Gastroesophageal sphincter (tissue), 3 donors: ENCODE data around the gene GFOD2.

ENCODE experiments used
- EP300 ChIP-seq: sonication (generic); formaldehyde crosslinking; IDR thresholded peaks from one replicate; pipeline ENCODE4 v1.6.1; 2017; ENCODE audit warnings: antibody characterized with exemption, mild to moderate bottlenecking
- TF ChIP-seq, protein P1 (sequence below), 4 experiments: fragments of 200-600 bp in 2 of 4; fragments of 450-650 bp in 2 of 4; sonication (generic) in 1 of 4; IDR thresholded peaks; one replicate each; pipeline ENCODE4 v1.5.1; 2017 to 2019; ENCODE audit warnings: antibody characterized with exemption in 4 of 4, mild to moderate bottlenecking in 2 of 4, moderate library complexity in 2 of 4

DNA sequence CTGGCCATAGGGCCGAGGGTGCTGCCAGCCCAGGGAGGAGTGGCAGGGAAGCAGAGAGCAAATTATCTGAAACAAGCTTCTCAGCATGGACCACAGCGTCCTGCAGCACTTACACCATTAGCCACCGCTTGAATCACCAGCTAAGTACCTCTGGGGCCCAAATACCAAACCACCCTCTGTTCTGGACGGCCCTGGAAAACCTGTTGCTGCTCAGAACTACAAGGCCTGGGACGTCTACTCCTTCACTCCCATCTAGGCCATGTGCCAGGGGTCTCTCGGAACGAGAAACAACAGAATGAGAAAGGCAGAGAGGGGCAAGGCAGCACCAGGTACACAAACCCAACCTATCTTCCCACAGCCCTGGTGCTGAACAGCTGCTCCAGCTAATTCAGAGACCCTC lies 39.9 kb upstream of the GFOD2 start:
- TF ChIP-seq, protein P1, sequence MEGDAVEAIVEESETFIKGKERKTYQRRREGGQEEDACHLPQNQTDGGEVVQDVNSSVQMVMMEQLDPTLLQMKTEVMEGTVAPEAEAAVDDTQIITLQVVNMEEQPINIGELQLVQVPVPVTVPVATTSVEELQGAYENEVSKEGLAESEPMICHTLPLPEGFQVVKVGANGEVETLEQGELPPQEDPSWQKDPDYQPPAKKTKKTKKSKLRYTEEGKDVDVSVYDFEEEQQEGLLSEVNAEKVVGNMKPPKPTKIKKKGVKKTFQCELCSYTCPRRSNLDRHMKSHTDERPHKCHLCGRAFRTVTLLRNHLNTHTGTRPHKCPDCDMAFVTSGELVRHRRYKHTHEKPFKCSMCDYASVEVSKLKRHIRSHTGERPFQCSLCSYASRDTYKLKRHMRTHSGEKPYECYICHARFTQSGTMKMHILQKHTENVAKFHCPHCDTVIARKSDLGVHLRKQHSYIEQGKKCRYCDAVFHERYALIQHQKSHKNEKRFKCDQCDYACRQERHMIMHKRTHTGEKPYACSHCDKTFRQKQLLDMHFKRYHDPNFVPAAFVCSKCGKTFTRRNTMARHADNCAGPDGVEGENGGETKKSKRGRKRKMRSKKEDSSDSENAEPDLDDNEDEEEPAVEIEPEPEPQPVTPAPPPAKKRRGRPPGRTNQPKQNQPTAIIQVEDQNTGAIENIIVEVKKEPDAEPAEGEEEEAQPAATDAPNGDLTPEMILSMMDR (IDR thresholded peaks at IDR 0.05): no peak
- no peak for TF ChIP-seq EP300
